ENCODE results near the gene ADGRL1.

The ADGRL1 gene

GRCh38 chr19:14164082-14164481, 41.9 kb downstream of the ADGRL1 start:
- no peak for TF ChIP-seq CTCF (IDR thresholded peaks at IDR 0.05; ENCODE audit: low read depth, low read length)
- Histone ChIP-seq H3K27me3 (no peaks in the 10 kb centered on the region), H3K4me1 (peaks cover 7% of the 10 kb centered on the region; the same call in 1 of the 2 replicates), H3K4me3 (ENCODE audit: low read depth, low read length) (no peak overlapping the region), H3K9me3 (no peaks in the 10 kb centered on the region), H3K36me3 (peaks cover 42% of the 10 kb centered on the region)
- DNase-seq = no peak

- peaks cover 1% of the 10 kb centered on the region; the same call in 1 of the 2 replicates for H3K4me1 ChIP-seq
These were observed 43.1 kb downstream of the ADGRL1 start for GRCh38 chr19:14162871-14163297.

GRCh38 chr19:14161305-14161704, 44.7 kb downstream of the ADGRL1 start:
- Histone ChIP-seq H3K27me3 (no peaks in the 10 kb centered on the region), H3K36me3 (peaks cover 62% of the 10 kb centered on the region), H3K9me3 (no peaks in the 10 kb centered on the region), H3K4me1 (no peaks in the 10 kb centered on the region), H3K4me3 (ENCODE audit: low read depth, low read length) (no peak overlapping the region)
- no peak for DNase-seq
- TF ChIP-seq CTCF (IDR thresholded peaks at IDR 0.05; ENCODE audit: low read depth, low read length) = no peak

More at GRCh38 chr19:14162871-14163297, 43.1 kb downstream of the ADGRL1 start:
- H3K36me3 ChIP-seq = peaks cover 49% of the 10 kb centered on the region
- no peak for TF ChIP-seq CTCF (IDR thresholded peaks at IDR 0.05; ENCODE audit: low read depth, low read length)
- H3K27me3 ChIP-seq = no peaks in the 10 kb centered on the region
- no peak for DNase-seq
- H3K4me3 ChIP-seq (ENCODE audit: low read depth, low read length) = no peak overlapping the region
- H3K9me3 ChIP-seq = no peaks in the 10 kb centered on the region

GRCh38 chr19:14160017-14160703, 45.8 kb downstream of the ADGRL1 start:
- no peak overlapping the region for H3K4me3 ChIP-seq (ENCODE audit: low read depth, low read length)
- TF ChIP-seq CTCF (IDR thresholded peaks at IDR 0.05; ENCODE audit: low read depth, low read length) = no peak
- H3K27me3 ChIP-seq = no peaks in the 10 kb centered on the region
- H3K4me1 ChIP-seq = no peaks in the 10 kb centered on the region
- H3K36me3 ChIP-seq = peaks cover 70% of the 10 kb centered on the region
- no peak for DNase-seq
- H3K9me3 ChIP-seq = no peaks in the 10 kb centered on the region

GRCh38 chr19:14159059-14159458, 46.9 kb downstream of the ADGRL1 start:
- H3K27me3 ChIP-seq = no peaks in the 10 kb centered on the region
- peaks cover 78% of the 10 kb centered on the region for H3K36me3 ChIP-seq
- TF ChIP-seq CTCF (IDR thresholded peaks at IDR 0.05; ENCODE audit: low read depth, low read length) = no peak
- no peak for DNase-seq
- no peaks in the 10 kb centered on the region for H3K4me1 ChIP-seq
- no peaks in the 10 kb centered on the region for H3K9me3 ChIP-seq
- no peak overlapping the region for H3K4me3 ChIP-seq (ENCODE audit: low read depth, low read length)

GRCh38 chr19:14158276-14159023, 47.5 kb downstream of the ADGRL1 start:
- H3K4me1 ChIP-seq = no peaks in the 10 kb centered on the region

More at GRCh38 chr19:14158276-14159023, 47.5 kb downstream of the ADGRL1 start:
- TF ChIP-seq CTCF (IDR thresholded peaks at IDR 0.05; ENCODE audit: low read depth, low read length) = no peak
- Histone ChIP-seq H3K27me3 (no peaks in the 10 kb centered on the region), H3K4me3 (ENCODE audit: low read depth, low read length) (no peak overlapping the region), H3K36me3 (peaks cover 80% of the 10 kb centered on the region), H3K9me3 (no peaks in the 10 kb centered on the region)
- no peak for DNase-seq

Measured in BE2C (cell line).